Ovary (tissue), 9 donors: ENCODE results near the gene ISCU. TPM values are rescaled to one million over a fixed set of nuclear protein-coding genes. Genes with fewer than 3 reads are reported as not detected.

Experiments used
- DNase-seq, 5 donors: peaks; one replicate each; pipeline ENCODE4 v3.0.0-alpha.2; 2019 to 2020
- H3K27ac ChIP-seq, 2 donors: fragments of 200-600 bp; one replicate each; pipeline versions ENCODE4 v1.5.1 to v1.8.0; 2019 to 2022
- H3K27me3 ChIP-seq: fragments of 200-600 bp; one replicate; pipeline ENCODE4 v1.8.0; 2022
- H3K36me3 ChIP-seq: fragments of 200-600 bp; sonication (generic); one replicate; pipeline ENCODE4 v1.5.1; 2019
- H3K4me1 ChIP-seq: one replicate; pipeline ENCODE4 v1.8.1; 2013; ENCODE audit warnings: mild to moderate bottlenecking, moderate library complexity; ENCODE audit not compliant: insufficient read depth
- H3K4me3 ChIP-seq: fragments of 200-600 bp; sonication (generic); one replicate; pipeline ENCODE4 v1.5.1; 2017
- H3K9me3 ChIP-seq, 2 donors: fragments of 200-600 bp in 1 of 2; sonication (generic) in 1 of 2; one replicate each; pipeline versions ENCODE4 v1.5.1 to v1.8.1; 2013 to 2019; ENCODE audit warnings: mild to moderate bottlenecking in 1 of 2, moderate library complexity in 1 of 2
- EP300 ChIP-seq: sonication (generic); formaldehyde crosslinking; IDR thresholded peaks from one replicate; pipeline ENCODE4 v1.6.1; 2017; ENCODE audit warnings: antibody characterized with exemption
- POLR2A ChIP-seq: fragments of 450-650 bp; IDR thresholded peaks from one replicate; pipeline ENCODE4 v1.6.1; 2017; ENCODE audit warnings: antibody characterized with exemption, mild to moderate bottlenecking, moderate library complexity
- WGBS, 3 donors: extraction: QIAGEN DNeasy Blood & Tissue Kit in 1 of 3; methylation state at CpG; one replicate each; pipeline versions ENCODE4 v1.1.5 to v1.1.7; 2013 to 2017; 5-methylcytosine and 5-hydroxymethylcytosine counted together
- intact Hi-C, 4 donors: fragments of 100-400 bp; cut with DNase I; formaldehyde crosslinking; loops; one replicate each; pipeline versions ENCODE4 v1.11.0 to v1.15.1; 2022 to 2023
- polyA plus RNA-seq, 2 donors: library from polyadenylated mRNA; stranded (reverse); fragments of 200-250 nt in 1 of 2; fragments of 350-450 nt in 1 of 2; fragmentation: Illumina TruSeq in 1 of 2; extraction: RNeasy Lipid Tissue Mini Kit (QIAGEN cat#74804) in 1 of 2; gene quantifications; one replicate each; pipeline ENCODE4 v1.2.3, GENCODE V29; 2013 to 2014
- total RNA-seq, 7 donors: library from RNA; depleted of rRNA in 2 of 7; stranded (reverse); fragments of >200 nt in 2 of 7; fragmentation: NEBNext Ultra II Directional in 3 of 7; extraction: Animal tissue kit (Norgen Biotek cat#: 25700) in 3 of 7; gene quantifications; one replicate each; pipeline versions ENCODE4 v1.1.0 to v1.2.4, GENCODE V29; 2016 to 2023
- TF ChIP-seq, protein P1 (sequence below), 3 donors: fragments of 450-650 bp in 2 of 3; fragments of 200-600 bp in 1 of 3; IDR thresholded peaks; one replicate each; pipeline versions ENCODE4 v1.5.1 to v1.8.0; 2016 to 2022; ENCODE audit warnings: antibody characterized with exemption in 3 of 3, mild to moderate bottlenecking in 1 of 3
- donor health status: DM: no; HTN: no; CAD: no; lungs with moderate emphysema.
- donor health status: DM: no; HTN: no; CAD: no.
- donor health status: Bipolar disorder and iron deficiency.
- donor health status: DM: yes; HTN: yes; CAD: no.
- donor health status: DM: no; HTN: no; CAD: no.
- donor health status: DM: yes; HTN: yes; CAD: no.

ISCU gene
- total and polyA plus RNA-seq, 9 donors: 110 to 298 (median 169) TPM

DNA sequence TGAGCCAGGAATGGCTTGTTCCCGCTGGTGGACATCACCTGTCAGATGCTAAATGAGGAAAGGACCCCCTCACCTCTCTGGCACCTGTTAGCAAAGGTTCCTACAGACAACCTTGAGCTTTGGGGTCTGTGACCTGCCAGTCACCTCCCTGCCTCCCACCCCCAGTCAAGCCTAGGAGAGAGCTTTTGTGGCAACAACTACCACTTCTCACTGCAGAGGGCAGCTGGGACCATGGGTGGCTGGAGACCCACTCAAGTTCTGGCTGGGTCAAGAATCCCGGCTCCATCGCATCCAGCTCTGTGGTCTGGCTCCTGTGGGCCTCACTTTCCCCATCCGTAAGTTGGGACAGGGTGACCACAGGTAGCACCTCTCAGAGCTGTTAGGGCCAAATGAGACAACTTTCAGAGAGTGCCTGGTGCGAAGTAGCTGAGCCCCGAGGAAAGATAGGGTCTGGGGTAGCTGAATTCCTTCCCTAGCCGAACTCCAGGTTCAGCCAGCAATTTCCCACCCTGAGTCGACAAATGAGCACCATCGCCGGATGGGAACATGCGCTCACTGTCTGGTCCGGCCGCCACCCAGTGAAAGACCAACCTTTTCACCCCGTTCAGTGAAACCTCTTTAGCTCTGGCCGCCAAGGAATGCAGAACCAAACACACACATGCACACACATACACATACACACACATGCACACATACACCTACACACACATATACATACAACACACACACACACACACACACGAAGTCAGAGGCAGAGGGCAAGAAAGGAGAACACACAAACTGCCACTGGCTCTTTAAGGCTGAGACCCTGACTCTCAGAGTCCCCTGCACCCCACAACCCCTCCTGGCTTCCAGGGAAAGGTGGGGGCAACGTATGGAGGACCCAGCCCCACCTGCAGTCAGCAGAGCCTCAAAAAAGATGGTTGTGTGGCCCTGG, 33.6 kb downstream of the ISCU start:
- Histone ChIP-seq H3K36me3 (no peaks in the 10 kb centered on the region), H3K4me3 (no peak overlapping the region), H3K27ac (no peak overlapping the region), H3K27me3 (no peaks in the 10 kb centered on the region), H3K4me1 (no peaks in the 10 kb centered on the region), H3K9me3 (no peaks in the 10 kb centered on the region)
- no peak for DNase-seq
- intact Hi-C loops: no loop called here
- TF ChIP-seq EP300: no peak
- no peak for TF ChIP-seq POLR2A
- TF ChIP-seq, protein P1, sequence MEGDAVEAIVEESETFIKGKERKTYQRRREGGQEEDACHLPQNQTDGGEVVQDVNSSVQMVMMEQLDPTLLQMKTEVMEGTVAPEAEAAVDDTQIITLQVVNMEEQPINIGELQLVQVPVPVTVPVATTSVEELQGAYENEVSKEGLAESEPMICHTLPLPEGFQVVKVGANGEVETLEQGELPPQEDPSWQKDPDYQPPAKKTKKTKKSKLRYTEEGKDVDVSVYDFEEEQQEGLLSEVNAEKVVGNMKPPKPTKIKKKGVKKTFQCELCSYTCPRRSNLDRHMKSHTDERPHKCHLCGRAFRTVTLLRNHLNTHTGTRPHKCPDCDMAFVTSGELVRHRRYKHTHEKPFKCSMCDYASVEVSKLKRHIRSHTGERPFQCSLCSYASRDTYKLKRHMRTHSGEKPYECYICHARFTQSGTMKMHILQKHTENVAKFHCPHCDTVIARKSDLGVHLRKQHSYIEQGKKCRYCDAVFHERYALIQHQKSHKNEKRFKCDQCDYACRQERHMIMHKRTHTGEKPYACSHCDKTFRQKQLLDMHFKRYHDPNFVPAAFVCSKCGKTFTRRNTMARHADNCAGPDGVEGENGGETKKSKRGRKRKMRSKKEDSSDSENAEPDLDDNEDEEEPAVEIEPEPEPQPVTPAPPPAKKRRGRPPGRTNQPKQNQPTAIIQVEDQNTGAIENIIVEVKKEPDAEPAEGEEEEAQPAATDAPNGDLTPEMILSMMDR (IDR thresholded peaks at IDR 0.05): no peak
- whole genome bisulfite sequencing, 3 donors: 68 to 76% (median 75%) methylated on average over 17 of the region's 17 CpGs

DNA sequence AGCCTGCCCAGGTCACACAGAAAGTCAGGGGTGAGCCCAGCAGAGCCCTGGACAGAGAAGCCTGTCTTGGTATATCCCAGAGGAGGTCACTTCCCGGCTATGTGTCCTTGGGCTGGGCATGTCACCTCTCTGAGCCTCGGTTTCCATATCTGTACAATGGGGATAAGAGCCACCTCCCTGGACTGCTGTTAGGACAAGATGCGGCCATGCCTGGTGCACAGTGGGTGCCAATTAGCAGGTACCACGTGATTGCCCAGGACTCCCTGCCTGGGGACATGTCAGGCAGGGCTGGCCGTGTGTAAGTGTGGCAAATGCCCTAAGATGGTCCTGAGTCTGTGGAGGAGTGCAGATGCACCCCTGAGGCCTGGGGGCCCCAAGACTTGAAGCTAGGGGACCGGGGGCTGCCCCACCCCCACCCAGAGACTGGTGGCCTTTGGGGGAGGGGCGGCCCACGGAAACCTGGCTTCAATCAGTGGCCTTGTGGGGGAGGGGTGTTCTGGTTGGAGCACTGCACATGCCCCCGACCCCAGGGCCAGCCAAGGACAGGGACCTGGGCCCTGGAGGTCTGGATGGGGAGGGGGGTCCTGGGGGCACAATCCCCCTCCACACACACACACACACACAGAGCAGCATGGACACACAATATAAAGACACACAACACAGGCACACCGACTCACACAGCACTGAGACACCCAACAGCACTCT, 34.6 kb downstream of the ISCU start:
- no peak overlapping the region for H3K27ac ChIP-seq
- 41 to 45% (median 42%) methylated on average over 10 of the region's 10 CpGs for WGBS, 3 donors
- intact Hi-C loops: no loop called here
- H3K9me3 ChIP-seq: no peaks in the 10 kb centered on the region
- no peaks in the 10 kb centered on the region for H3K36me3 ChIP-seq
- no peaks in the 10 kb centered on the region for H3K4me1 ChIP-seq
- TF ChIP-seq, protein P1 (IDR thresholded peaks at IDR 0.05): no peak
- TF ChIP-seq POLR2A (no peak), EP300 (no peak)
- H3K4me3 ChIP-seq: no peak overlapping the region
- H3K27me3 ChIP-seq: no peaks in the 10 kb centered on the region
- DNase-seq: no peak

DNA sequence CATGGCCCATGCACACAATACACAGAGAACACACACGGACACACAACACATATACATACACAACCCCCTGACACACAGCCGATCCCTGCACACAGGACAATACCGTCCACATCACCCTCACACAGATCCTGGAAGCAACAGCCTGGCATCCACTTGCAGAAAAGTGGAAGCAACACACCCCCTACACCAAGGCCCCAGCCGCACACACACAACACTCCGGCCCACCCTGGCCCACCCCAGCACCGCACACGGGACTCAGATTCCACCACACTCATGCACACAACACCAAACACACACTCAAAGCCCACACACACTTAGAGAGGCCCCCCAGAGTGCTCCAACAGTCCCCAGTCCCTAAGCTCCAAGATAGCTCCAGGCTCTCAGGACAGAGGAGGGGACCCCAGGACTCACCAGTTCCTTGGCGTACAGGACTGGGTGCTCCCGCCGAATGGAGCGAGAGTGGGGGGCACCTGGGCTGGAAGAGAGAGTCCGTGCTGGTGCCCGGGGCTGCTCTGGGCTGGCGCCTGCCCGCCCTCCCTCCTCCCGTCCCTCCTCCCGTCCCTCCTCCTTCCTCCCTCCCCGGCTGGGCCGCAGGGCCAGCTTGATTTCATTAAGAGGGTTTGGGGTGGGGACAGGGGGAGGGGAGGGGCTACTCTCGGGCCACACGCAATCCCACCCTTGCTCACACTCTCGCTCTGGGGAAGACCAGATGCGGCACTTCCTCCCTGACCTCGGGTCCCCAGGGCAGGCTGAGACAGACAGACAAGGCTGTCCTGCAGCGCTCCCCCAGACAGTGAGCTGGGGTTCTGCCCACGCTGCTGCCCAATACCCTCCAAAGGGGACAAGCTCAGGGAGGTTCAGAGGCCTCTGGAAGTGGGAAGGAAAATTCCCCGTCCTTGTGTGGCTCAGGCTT, 35.4 kb downstream of the ISCU start, which contains the start of gene TMEM119:
TSS of gene TMEM119 (minus strand) at position 526 of the 913 bp plus-strand sequence. CDS start 5,701 bp downstream, outside the sequence.
- no peaks in the 10 kb centered on the region for H3K27me3 ChIP-seq
- no peak within 1 kb of the TSS for H3K4me3 ChIP-seq
- H3K36me3 ChIP-seq: no peaks in the 10 kb centered on the region
- WGBS, 3 donors: 13 to 17% (median 16%) methylated on average over 24 to 27 of the region's 27 CpGs
- H3K9me3 ChIP-seq: no peaks in the 10 kb centered on the region
- no peaks in the 10 kb centered on the region for H3K4me1 ChIP-seq
- intact Hi-C loops: no loop called here
- H3K27ac ChIP-seq: no peak within 1 kb of the TSS
- no peak for DNase-seq
- TF ChIP-seq, protein P1 (IDR thresholded peaks at IDR 0.05): no peak
- TF ChIP-seq EP300 (no peak), POLR2A (no peak)
